Retinal pigment epithelial cell (primary cell): Measurements from ENCODE around the gene SMPD3.

Experiments
- DNase-seq: peaks from one replicate; pipeline ENCODE4 v3.0.0-alpha.2; 2010; ENCODE audit warnings: low read depth
- H3K4me3 ChIP-seq: 2 replicates; pipeline ENCODE4 v1.5.1; 2011; ENCODE audit warnings: mild to moderate bottlenecking, low read length, control low read depth, moderate library complexity
- TF ChIP-seq, protein P1 (sequence below): conservative IDR thresholded peaks from 2 replicates; pipeline ENCODE4 v1.5.1; 2011; ENCODE audit warnings: low read depth, low read length, control low read depth, inconsistent platforms

The SMPD3 gene

DNA sequence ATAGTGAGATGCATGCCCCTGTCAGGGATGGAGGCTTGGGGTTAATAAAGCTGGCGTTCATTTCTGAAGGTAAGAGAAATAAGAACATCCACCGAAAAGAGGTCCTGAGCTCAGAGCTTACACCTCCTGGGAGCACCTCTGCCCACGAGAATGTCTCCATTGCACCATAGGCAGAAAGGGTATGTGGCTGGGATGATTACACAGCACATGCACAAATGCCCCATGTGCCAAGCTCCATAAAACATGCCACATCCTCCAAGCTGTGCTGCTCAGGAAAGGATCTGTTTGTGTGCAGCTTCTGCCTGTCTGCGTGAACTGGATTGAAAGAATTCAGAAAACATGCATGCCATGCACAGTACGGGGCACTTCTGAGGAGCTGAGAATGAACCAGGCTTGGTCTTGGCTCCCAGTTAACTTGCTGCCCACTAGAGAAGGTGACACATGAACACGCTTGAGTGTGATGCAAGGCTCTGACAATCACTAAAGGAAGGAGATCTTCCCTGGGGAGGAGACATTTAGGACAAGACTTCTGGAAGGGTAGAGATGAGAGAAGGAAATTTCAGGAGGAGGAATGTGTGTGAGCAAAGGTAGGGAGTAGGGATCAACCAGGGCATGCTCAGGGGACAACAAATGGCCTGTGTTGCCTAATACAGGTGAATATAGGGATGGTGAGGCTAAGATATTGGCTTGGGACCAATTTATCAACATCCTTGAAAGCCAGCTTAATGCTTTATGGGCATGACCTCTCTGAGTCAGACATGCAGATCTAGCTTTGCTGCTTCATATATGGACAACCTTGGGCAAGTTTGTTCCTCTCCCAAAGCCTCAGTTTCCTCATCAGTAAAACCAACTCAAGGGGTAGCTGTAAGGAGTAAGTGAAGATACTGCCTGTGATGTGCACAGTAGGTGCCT, 32.0 kb upstream of the SMPD3 start:
- no peak for DNase-seq
- TF ChIP-seq, protein P1, sequence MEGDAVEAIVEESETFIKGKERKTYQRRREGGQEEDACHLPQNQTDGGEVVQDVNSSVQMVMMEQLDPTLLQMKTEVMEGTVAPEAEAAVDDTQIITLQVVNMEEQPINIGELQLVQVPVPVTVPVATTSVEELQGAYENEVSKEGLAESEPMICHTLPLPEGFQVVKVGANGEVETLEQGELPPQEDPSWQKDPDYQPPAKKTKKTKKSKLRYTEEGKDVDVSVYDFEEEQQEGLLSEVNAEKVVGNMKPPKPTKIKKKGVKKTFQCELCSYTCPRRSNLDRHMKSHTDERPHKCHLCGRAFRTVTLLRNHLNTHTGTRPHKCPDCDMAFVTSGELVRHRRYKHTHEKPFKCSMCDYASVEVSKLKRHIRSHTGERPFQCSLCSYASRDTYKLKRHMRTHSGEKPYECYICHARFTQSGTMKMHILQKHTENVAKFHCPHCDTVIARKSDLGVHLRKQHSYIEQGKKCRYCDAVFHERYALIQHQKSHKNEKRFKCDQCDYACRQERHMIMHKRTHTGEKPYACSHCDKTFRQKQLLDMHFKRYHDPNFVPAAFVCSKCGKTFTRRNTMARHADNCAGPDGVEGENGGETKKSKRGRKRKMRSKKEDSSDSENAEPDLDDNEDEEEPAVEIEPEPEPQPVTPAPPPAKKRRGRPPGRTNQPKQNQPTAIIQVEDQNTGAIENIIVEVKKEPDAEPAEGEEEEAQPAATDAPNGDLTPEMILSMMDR, result no peak
- no peak overlapping the region for H3K4me3 ChIP-seq

DNA sequence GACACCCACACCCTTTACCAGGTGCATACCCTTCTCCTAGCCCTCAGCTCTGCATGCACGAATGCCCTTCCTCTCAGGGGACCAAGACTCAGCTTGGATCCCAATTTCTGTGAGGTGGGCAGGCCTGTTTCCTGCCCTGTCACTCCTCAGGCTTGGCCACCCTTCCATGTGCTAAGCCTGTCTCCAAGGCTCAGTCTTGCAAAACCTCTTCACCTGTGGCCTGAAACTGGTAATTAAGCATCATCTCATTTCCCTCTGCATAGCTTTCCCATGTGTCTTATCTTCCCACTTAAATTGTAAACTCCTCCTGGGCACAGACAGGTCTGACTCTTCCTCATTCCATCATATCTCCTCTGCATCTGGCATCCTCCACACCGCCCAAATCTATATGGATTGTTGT, 31.0 kb upstream of the SMPD3 start:
- H3K4me3 ChIP-seq, result no peak overlapping the region
- no peak for DNase-seq
- TF ChIP-seq, protein P1, result no peak

DNA sequence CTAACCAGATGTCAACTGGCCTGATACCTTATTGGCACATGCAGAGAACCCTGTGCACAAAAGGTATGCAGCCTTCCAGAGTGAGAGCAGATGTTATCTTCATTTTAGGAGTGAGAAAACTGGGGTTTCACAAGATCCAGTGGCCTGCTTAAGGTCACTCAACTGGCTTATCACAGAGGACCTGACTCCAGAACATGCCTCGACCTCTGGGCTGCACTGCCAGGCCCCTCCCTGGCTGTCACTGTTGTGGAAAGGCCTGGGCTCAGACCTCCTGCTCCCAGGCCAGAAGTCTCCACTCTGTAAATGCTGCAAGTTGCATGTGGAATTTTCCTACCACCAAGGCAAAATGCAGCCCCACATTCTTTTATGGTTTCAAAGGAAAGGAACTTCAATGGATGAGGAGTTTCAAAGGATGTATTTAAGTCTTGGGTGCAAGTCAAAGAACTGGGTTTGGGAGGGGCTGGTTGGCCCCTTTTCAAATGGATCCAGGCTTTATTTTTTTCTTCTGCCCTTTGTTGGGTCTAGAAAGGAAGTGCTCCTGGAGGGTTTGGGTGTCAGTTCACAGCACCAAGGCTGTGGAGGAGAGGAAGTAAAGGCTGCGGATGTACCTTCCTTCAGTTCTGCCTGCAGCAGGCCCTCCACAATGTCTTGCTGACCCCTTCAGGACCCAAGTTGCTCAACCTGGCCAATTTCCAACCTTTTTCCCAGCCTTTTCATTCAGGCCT, 30.4 kb upstream of the SMPD3 start:
- no peak overlapping the region for H3K4me3 ChIP-seq
- TF ChIP-seq, protein P1, result no peak
- DNase-seq, result no peak

DNA sequence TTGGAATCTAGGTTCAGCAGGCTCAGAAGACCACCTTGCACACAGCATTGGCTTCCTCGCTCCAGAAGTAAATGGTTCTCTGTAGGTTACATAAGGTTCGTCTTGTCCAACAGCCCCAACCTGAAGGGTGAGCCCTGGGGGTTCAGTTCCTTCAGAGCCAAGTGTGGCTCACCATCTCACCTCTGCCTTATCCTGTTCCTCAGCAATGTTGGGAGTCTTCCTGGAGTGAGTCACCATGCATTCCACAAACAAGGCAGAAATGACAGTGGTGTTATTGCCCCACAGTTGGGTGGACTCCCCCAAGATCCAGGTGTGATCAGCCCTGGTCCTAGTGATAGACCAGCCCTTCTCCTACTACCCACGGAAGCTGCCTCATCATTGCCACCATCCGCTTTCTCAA, 26.8 kb upstream of the SMPD3 start:
- TF ChIP-seq, protein P1, result no peak
- no peak for DNase-seq
- no peak overlapping the region for H3K4me3 ChIP-seq

DNA sequence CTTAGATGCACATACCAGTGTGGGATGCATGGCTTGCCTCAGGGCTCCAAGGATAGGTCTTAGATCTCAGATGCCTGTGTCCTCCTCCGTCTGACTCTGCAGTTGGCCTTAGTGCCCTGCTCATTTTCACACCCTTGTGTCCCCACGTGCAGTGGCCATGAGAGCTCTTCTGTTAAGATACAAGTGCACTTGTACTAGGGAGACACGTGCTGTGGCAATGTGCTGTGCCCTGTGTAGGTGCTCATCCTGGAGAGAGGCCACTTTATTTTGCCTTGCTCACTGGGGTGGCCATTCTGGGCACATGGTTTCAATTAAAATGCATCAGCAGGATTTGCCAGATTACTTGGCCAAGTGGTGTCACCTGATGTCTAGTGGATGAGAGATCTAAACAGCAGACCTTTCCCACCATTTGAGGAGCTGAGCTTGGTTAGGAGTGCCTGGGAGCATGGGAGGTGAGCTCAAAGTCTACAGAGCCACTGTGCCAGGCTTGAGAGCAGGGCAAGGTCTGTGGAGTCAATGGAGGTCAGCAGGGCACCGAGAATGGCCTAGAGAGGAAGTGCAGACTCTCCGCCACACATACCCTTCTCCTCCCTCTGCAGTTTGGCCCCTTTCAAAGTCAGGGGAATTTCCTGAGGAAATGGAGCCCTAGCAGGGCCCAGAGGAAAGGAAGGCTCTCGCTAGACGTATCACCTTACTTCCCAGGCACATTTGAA, 25.2 kb upstream of the SMPD3 start:
- no peak overlapping the region for H3K4me3 ChIP-seq
- TF ChIP-seq, protein P1, result no peak
- no peak for DNase-seq

DNA sequence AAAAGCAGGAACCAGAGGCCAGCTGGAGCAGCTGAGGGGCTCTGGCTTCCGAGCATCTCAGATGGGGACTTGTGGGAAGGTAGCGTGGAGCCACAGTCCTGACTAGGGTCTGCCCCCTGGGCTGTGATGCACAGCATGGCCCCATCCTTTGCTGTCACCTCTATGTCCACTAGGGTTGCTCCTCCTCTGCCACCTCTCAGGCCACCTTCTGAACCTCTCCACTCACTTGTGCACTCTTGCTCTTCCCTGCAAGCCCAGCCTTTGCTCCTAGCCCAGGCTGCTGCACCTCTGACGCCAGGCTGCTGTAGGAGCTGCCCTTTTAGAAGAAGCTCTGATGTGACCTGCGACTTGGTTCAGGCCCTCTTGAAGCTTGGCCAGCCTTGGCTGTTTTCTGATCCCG, 24.3 kb upstream of the SMPD3 start:
- no peak for DNase-seq
- TF ChIP-seq, protein P1, result no peak

More for the DNA sequence above, 24.3 kb upstream of the SMPD3 start:
- no peak overlapping the region for H3K4me3 ChIP-seq
